ENCODE measurements around the gene TCF12. TPM values are rescaled to one million over a fixed set of nuclear protein-coding genes. Genes with fewer than 3 reads are reported as not detected.
"Not testable (repeated sequence)": the region's sequence is repeated elsewhere in the genome, so short reads cannot be mapped to it uniquely, and the experiment has no call there.

The TCF12 gene
- total RNA-seq, 1 donor from 2014 or later = 123 TPM

DNA sequence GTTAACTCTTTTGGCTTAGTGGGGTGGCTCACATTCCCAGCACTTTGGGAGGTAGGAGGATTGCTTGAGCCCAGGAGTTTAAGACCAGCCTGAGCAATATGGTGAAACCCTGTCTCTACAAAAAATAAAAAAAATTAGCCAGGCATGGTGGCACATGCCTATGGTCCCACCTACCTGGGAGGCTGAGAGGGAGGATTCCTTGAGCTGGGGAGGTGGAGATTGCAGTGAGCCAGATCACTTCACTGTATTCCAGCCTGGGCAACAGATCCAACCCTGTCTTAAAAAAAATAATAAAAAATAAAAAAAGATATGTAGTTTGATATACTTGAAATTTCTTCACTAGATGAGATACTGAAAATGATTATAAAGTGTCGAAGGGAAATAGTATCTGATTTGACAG, 178.8 kb downstream of the TCF12 start:
- no peaks in the 10 kb centered on the region for H3K9me3 Mint-ChIP-seq (ENCODE audit: unreplicated experiment)
- no peak for DNase-seq (ENCODE audit: low spot score)
- H3K27me3 Mint-ChIP-seq (ENCODE audit: unreplicated experiment) = peaks cover 2% of the 10 kb centered on the region
- TF ChIP-seq, protein P1, sequence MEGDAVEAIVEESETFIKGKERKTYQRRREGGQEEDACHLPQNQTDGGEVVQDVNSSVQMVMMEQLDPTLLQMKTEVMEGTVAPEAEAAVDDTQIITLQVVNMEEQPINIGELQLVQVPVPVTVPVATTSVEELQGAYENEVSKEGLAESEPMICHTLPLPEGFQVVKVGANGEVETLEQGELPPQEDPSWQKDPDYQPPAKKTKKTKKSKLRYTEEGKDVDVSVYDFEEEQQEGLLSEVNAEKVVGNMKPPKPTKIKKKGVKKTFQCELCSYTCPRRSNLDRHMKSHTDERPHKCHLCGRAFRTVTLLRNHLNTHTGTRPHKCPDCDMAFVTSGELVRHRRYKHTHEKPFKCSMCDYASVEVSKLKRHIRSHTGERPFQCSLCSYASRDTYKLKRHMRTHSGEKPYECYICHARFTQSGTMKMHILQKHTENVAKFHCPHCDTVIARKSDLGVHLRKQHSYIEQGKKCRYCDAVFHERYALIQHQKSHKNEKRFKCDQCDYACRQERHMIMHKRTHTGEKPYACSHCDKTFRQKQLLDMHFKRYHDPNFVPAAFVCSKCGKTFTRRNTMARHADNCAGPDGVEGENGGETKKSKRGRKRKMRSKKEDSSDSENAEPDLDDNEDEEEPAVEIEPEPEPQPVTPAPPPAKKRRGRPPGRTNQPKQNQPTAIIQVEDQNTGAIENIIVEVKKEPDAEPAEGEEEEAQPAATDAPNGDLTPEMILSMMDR (IDR thresholded peaks at IDR 0.05; ENCODE audit: unreplicated experiment) = no peak
- no peak overlapping the region for H3K4me3 Mint-ChIP-seq (ENCODE audit: unreplicated experiment)
- no peak overlapping the region for H3K27ac Mint-ChIP-seq (ENCODE audit: unreplicated experiment)
- H3K36me3 Mint-ChIP-seq (ENCODE audit: low read depth, unreplicated experiment) = peaks cover 4% of the 10 kb centered on the region
- peaks cover 3% of the 10 kb centered on the region for H3K4me1 Mint-ChIP-seq (ENCODE audit: unreplicated experiment)

DNA sequence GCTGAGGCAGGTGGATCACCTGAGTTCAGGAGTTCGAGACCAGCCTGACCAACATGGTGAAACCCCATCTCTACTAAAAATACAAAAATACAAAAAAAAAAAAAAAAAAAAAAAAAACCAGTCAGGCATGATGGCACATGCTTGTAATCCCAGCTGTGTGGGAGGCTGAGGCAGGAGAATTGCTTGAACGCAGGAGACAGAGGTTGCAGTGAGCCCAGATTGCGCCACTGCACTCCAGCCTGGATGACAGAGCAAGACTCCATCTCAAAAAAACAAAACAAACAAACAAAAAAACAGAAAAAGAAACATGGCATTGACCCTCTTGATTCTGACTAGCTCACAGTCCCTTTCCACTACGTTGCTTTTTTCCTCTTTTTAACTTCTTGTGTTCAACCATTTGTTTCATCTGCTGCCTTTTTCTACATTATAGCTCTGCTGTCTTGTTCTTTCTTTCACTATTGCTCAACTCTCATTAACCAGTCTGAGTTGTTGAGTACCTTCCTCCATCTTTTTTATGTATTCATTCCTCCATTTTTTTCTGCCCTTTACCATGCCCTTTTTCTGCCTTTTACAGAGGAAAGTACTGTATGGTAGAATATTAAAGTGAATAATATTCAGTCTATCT, 179.6 kb downstream of the TCF12 start:
- not testable (repeated sequence) for H3K4me3 Mint-ChIP-seq (ENCODE audit: unreplicated experiment); H3K9me3 Mint-ChIP-seq (ENCODE audit: unreplicated experiment); H3K36me3 Mint-ChIP-seq (ENCODE audit: low read depth, unreplicated experiment); H3K4me1 Mint-ChIP-seq (ENCODE audit: unreplicated experiment); H3K27me3 Mint-ChIP-seq (ENCODE audit: unreplicated experiment); DNase-seq (ENCODE audit: low spot score)
- peak overlapping the region; percentile 7 for H3K27ac Mint-ChIP-seq (ENCODE audit: unreplicated experiment)

DNA sequence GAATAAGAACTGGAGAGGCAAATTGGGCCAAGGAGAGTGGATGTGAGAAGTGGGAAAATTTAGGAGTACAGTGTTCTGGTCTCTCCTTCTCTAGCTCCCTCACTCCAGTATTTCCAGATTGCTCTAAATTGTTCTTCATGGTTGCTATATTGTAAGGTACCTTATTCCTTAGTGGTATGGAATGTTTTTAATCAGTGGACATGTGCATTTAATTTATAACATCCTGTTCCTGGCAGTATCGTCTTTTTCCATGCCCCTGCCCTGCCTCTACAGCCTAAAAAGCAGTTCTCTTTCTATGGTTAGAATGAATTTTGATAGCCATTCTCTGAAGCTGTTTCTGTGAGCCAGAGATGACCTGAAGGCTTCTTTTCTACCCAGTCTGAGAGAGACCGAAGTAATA, 180.5 kb downstream of the TCF12 start:
- TF ChIP-seq, protein P1 (IDR thresholded peaks at IDR 0.05; ENCODE audit: unreplicated experiment) = no peak
- Mint-ChIP-seq H3K9me3 (ENCODE audit: unreplicated experiment) (no peaks in the 10 kb centered on the region), H3K4me3 (ENCODE audit: unreplicated experiment) (no peak overlapping the region), H3K36me3 (ENCODE audit: low read depth, unreplicated experiment) (peaks cover 4% of the 10 kb centered on the region), H3K4me1 (ENCODE audit: unreplicated experiment) (peaks cover 3% of the 10 kb centered on the region), H3K27me3 (ENCODE audit: unreplicated experiment) (peaks cover 2% of the 10 kb centered on the region), H3K27ac (ENCODE audit: unreplicated experiment) (no peak overlapping the region)
- DNase-seq (ENCODE audit: low spot score) = no peak

DNA sequence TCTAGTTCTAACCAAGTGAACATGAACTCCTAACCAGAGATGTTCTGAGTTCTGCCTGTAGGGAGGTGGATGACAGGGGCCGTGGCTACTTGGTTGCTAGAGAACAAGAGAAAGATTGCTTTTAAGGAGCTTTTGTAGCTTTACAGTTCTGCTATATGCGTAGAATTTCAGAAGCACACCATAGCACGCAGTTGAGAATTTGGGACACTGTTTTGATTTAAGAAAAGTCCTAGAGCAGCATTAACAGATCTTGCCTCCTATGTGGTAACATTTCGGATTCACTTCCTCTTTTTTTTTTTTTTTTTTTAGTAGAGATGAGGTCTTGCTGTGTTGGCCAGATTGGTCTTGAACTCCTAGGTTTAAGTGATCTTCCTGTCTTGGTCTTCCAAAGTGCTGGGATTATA, 181.7 kb downstream of the TCF12 start:
- Mint-ChIP-seq H3K9me3 (ENCODE audit: unreplicated experiment) (no peaks in the 10 kb centered on the region), H3K36me3 (ENCODE audit: low read depth, unreplicated experiment) (peaks cover 4% of the 10 kb centered on the region), H3K4me3 (ENCODE audit: unreplicated experiment) (no peak overlapping the region), H3K27me3 (ENCODE audit: unreplicated experiment) (peaks cover 2% of the 10 kb centered on the region), H3K4me1 (ENCODE audit: unreplicated experiment) (no peaks in the 10 kb centered on the region), H3K27ac (ENCODE audit: unreplicated experiment) (no peak overlapping the region)
- no peak for DNase-seq (ENCODE audit: low spot score)
- TF ChIP-seq, protein P1 (IDR thresholded peaks at IDR 0.05; ENCODE audit: unreplicated experiment) = no peak

DNA sequence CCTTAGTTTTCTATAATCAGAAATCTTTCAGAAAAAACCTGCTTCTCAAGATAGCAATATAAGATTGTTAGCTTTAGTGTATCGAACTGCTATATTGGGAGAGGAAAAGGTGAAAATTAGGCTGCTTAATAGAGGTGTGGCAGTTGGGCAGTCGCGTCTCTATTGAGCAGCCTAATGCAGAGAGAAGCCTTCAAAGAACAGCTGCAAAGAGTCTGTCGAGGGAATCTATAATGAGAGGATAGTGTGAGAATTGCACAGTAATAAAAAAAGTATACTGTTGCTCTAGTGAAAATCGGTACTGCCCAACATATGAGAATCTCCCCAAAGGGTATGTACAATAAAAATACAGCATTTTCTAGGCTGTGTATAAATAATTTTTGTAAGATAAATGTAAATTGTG, 184.4 kb downstream of the TCF12 start:
- TF ChIP-seq, protein P1 (IDR thresholded peaks at IDR 0.05; ENCODE audit: unreplicated experiment) = no peak
- no peaks in the 10 kb centered on the region for H3K4me1 Mint-ChIP-seq (ENCODE audit: unreplicated experiment)
- no peak overlapping the region for H3K4me3 Mint-ChIP-seq (ENCODE audit: unreplicated experiment)

More for the DNA sequence above, 184.4 kb downstream of the TCF12 start:
- Mint-ChIP-seq H3K27me3 (ENCODE audit: unreplicated experiment) (no peaks in the 10 kb centered on the region), H3K36me3 (ENCODE audit: low read depth, unreplicated experiment) (peaks cover 4% of the 10 kb centered on the region), H3K9me3 (ENCODE audit: unreplicated experiment) (no peaks in the 10 kb centered on the region), H3K27ac (ENCODE audit: unreplicated experiment) (no peak overlapping the region)
- DNase-seq (ENCODE audit: low spot score) = no peak
